AG04450 (cell line): ENCODE data around the gene SH2D6. TPM values are rescaled to one million over a fixed set of nuclear protein-coding genes. Genes with fewer than 3 reads are reported as not detected.

Source experiments
- CTCF ChIA-PET: fragments of 300-600, 350-600 bp; formaldehyde crosslinking; extraction: SDS; loops from one replicate; lab custom pipeline; 2022; ENCODE audit warnings: antibody characterized with exemption, inconsistent platforms; lab: Charles Lee
- POLR2A ChIA-PET: fragments of 350-600 bp; formaldehyde crosslinking; extraction: SDS; loops from one replicate; lab custom pipeline; 2021; ENCODE audit warnings: antibody characterized with exemption, inconsistent platforms; lab: Yijun Ruan, JAX
- DNase-seq: peaks from one replicate; pipeline ENCODE4 v3.0.0-alpha.2; 2011; ENCODE audit warnings: low read depth, low spot score
- H3K27ac ChIP-seq: one replicate; pipeline ENCODE4 v1.5.1; 2012; ENCODE audit warnings: low read depth, low read length, control low read depth
- H3K27me3 ChIP-seq: one replicate; pipeline ENCODE4 v1.6.0; 2012; ENCODE audit warnings: low read length; ENCODE audit not compliant: control insufficient read depth, insufficient read depth
- H3K4me3 ChIP-seq: 2 replicates; pipeline ENCODE4 v1.5.1; 2011; ENCODE audit warnings: mild to moderate bottlenecking, low read depth, low read length, control low read depth
- H3K9me3 ChIP-seq: 2 replicates; pipeline ENCODE4 v1.5.1; 2012; ENCODE audit warnings: low read length; ENCODE audit not compliant: control insufficient read depth, insufficient read depth
- polyA plus RNA-seq: library from polyadenylated mRNA; depleted of rRNA; stranded (reverse); fragments of >200 nt; gene quantifications from 2 replicates; pipeline ENCODE4 v1.2.3, GENCODE V29; 2011
- TF ChIP-seq, protein P1 (sequence below): IDR thresholded peaks from 2 replicates; pipeline ENCODE4 v1.5.1; 2011; ENCODE audit warnings: low read depth, low read length, control low read depth, inconsistent platforms

The SH2D6 gene
- polyA plus RNA-seq, 1 experiment: 0.10 TPM

DNA sequence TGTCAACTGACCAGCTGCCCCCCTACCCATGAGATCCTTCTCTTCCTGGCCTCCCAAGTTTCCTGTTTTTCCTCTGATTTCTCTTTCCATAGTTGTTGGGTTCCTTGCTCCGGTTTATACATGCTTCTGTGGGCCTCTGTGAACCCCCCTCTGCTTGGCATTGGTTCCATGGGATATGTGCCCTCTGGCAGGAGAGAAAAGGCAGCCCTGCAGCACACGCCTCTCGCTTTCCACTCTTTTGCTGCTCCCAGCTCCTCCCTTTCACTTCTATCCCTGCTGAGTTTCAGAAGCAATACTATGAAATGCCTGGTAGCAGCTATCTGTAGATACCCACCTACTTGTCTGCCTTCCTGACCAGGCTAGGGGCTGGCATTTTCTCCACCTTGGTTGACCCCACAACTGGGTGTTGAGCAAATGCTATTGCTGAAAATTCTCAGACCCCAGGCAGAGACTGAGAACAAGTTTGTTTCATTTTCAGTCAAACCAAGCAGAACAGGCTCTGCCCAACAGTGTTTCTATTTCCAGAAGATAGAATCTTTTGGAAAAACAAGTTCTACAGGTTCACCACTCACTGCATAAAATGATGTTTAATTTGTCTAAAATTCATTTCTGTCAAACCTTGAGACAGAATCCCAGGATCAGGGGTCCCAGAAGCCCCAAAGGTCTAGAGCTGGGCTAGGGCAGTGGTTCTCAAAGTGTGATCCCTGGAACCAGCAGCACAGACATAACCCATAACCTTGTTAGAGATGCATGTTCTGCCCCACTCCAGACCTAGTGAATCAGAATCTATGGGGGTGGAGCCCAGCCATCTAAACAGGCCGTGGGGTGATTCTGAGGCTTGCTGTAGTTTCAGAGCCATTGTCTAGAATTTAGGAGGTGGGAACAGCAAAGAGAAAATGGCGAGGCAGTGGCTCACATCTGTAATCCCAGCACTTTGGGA lies 21.7 kb upstream of the SH2D6 start:
- ChIA-PET POLR2A (no interaction called here), CTCF (no interaction called here)
- TF ChIP-seq, protein P1, sequence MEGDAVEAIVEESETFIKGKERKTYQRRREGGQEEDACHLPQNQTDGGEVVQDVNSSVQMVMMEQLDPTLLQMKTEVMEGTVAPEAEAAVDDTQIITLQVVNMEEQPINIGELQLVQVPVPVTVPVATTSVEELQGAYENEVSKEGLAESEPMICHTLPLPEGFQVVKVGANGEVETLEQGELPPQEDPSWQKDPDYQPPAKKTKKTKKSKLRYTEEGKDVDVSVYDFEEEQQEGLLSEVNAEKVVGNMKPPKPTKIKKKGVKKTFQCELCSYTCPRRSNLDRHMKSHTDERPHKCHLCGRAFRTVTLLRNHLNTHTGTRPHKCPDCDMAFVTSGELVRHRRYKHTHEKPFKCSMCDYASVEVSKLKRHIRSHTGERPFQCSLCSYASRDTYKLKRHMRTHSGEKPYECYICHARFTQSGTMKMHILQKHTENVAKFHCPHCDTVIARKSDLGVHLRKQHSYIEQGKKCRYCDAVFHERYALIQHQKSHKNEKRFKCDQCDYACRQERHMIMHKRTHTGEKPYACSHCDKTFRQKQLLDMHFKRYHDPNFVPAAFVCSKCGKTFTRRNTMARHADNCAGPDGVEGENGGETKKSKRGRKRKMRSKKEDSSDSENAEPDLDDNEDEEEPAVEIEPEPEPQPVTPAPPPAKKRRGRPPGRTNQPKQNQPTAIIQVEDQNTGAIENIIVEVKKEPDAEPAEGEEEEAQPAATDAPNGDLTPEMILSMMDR: no peak
- no peak for DNase-seq
- Histone ChIP-seq H3K27ac (no peak overlapping the region), H3K4me3 (no peak overlapping the region), H3K9me3 (no peaks in the 10 kb centered on the region), H3K27me3 (no peaks in the 10 kb centered on the region)

DNA sequence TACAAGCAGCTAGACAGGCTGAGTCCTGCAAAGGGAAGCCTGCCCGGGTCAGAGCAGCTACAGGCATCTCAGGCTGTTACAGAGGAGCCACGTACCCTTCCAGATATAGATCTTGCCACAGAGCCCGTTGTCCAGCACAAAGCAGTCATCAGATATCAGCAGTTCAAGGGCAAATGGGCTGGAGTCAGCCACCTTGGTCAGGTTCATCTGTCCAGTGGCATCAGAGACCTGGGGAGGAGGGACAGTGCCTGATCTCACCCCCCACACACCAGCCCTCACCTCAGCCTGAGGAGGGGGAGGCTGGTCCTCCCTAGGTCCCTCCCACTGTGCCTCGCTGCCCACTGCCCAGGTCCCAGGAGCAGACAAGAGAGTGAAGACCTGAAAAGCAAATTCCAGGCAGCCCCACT lies 20.6 kb upstream of the SH2D6 start:
- no peak overlapping the region for H3K27ac ChIP-seq
- TF ChIP-seq, protein P1: no peak
- H3K27me3 ChIP-seq: no peaks in the 10 kb centered on the region
- CTCF ChIA-PET: no interaction called here
- H3K9me3 ChIP-seq: no peaks in the 10 kb centered on the region
- no peak for DNase-seq
- H3K4me3 ChIP-seq: no peak overlapping the region
- POLR2A ChIA-PET: no interaction called here

DNA sequence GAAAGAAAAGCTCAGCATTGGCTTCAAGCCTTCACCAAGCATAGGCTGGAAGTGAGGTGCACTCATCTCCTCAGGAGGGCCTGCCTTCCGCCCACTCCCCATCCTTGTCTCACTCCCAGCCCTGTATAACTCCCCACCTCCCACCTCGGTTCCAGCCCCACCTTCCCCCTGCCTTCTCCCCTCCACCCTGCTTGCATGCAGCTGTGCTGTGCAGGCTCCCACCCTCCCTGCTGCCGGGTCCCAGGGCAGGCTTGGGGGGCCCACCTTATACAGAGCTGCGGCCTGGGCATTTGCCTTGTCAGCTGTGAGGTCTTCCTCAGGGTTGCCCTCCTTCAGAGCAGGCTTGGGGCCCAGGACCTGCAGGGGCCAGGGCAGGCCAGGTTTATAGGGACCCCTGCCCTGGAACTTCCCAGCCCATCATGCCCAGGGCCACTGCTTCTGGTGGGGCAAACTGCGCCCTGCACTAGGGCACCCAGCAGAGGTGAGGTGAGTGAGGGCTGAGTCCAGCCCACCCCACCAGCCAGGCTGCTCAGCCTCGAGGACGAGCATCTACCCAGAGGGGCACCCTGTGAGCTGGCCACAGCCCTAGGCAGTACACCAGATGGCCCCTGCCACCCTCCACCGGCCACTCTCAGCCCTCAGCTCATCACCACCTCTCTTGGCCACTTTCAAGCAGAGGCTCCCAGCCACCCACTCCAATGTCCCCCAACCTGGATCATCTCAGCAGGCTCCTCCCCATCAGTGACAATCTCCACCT lies 19.9 kb upstream of the SH2D6 start:
- CTCF ChIA-PET: no interaction called here
- TF ChIP-seq, protein P1: no peak
- no peak for DNase-seq
- Histone ChIP-seq H3K27ac (no peak overlapping the region), H3K4me3 (no peak overlapping the region), H3K9me3 (no peaks in the 10 kb centered on the region; the same call in 1 of the 2 replicates), H3K27me3 (no peaks in the 10 kb centered on the region)
- POLR2A ChIA-PET: no interaction called here

DNA sequence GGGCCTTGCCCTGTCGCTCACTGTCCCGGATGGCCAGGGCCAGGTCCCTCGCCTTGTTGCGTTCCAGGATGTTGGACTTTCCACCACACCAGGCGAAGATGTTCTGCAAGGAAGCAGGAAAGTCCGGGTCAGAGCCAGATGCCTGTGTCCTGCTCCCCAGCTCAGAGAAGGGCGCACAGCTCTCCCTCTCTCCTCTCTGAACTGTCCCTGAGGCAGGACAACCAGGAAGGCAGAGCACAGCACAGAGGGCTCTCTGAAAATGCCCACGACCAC lies 19.4 kb upstream of the SH2D6 start:
- no peak overlapping the region for H3K4me3 ChIP-seq
- no peaks in the 10 kb centered on the region for H3K27me3 ChIP-seq
- H3K9me3 ChIP-seq: no peaks in the 10 kb centered on the region; the same call in 1 of the 2 replicates
- TF ChIP-seq, protein P1: no peak
- DNase-seq: no peak
- POLR2A ChIA-PET: no interaction called here
- CTCF ChIA-PET: no interaction called here
- no peak overlapping the region for H3K27ac ChIP-seq

DNA sequence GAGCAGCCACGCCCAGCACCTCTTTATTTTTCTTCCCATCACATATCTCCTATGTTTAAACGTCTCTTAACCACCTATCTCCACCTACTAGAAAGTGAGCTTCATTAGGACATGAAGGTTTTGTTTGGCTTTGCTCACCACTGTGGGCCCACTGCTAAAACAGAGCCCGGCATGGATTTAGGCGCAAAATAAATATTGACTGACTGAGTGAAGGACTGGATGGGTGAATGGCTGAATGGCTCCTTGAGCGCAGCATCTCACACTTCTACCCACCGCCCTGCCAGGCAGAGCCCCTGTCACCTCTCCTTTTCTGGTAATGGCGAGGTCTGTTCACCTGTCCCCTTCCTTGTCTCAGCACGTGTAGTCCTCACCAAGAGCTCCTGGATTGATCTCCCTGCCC lies 18.5 kb upstream of the SH2D6 start:
- H3K4me3 ChIP-seq: no peak overlapping the region
- no peak overlapping the region for H3K27ac ChIP-seq
- no peaks in the 10 kb centered on the region for H3K27me3 ChIP-seq
- no peak for DNase-seq
- CTCF ChIA-PET: interaction anchor here (1.9 kb wide), 1 partner anchor 152 kb away, joined by 5 read pairs; no protein-coding TSS in a partner anchor
- TF ChIP-seq, protein P1: no peak
- no peaks in the 10 kb centered on the region; the same call in 1 of the 2 replicates for H3K9me3 ChIP-seq
- POLR2A ChIA-PET: no interaction called here
